AG10803 (cell line): ENCODE results near the gene OLIG2.

Experiments used
- DNase-seq: peaks from one replicate; pipeline ENCODE4 v3.0.0; 2010; ENCODE audit warnings: low read depth
- H3K4me3 ChIP-seq: 2 replicates; pipeline ENCODE4 v1.5.1; 2011; ENCODE audit warnings: mild to moderate bottlenecking, low read length, control low read depth
- CTCF ChIP-seq: conservative IDR thresholded peaks from 2 replicates; pipeline ENCODE4 v1.5.1; 2011; ENCODE audit warnings: mild to moderate bottlenecking, low read length, control low read depth, inconsistent platforms

The OLIG2 gene

DNA sequence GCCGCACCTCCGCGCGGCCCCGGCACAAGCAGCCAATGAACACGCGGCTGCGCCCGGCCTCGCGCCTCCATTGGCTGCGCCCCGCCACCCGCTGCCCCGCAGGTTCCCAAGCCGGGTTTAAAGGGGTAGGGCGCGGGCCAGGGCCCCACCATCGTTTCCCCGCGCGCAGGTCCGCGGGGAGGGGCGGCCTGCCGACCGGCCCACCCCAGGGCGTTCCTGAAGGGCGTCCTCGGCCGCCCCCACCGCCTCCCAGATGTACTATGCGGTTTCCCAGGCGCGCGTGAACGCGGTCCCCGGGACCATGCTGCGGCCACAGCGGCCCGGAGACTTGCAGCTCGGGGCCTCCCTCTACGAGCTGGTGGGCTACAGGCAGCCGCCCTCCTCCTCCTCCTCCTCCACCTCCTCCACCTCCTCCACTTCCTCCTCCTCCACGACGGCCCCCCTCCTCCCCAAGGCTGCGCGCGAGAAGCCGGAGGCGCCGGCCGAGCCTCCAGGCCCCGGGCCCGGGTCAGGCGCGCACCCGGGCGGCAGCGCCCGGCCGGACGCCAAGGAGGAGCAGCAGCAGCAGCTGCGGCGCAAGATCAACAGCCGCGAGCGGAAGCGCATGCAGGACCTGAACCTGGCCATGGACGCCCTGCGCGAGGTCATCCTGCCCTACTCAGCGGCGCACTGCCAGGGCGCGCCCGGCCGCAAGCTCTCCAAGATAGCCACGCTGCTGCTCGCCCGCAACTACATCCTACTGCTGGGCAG lies 44.4 kb downstream of the OLIG2 start, which contains the start of gene OLIG1:
Gene OLIG1 (plus strand): TSS at position 148 of the 750 bp plus-strand sequence. CDS start 106 bp downstream, at position 254.
- H3K4me3 ChIP-seq: no peak within 1 kb of the TSS
- peak; percentile 7 for DNase-seq
- TF ChIP-seq CTCF: no peak

DNA sequence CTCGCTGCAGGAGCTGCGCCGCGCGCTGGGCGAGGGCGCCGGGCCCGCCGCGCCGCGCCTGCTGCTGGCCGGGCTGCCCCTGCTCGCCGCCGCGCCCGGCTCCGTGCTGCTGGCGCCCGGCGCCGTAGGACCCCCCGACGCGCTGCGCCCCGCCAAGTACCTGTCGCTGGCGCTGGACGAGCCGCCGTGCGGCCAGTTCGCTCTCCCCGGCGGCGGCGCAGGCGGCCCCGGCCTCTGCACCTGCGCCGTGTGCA lies 44.9 kb downstream of the OLIG2 start:
- DNase-seq: no peak
- TF ChIP-seq CTCF: no peak
- no peak overlapping the region for H3K4me3 ChIP-seq

- DNase-seq: no peak
- no peak overlapping the region for H3K4me3 ChIP-seq
- TF ChIP-seq CTCF: no peak
Observed at GRCh38 chr21:33070998-33071769, 45.4 kb downstream of the OLIG2 start.

- peak overlapping the region; percentile 29 for H3K4me3 ChIP-seq
- peak; percentile 3 for DNase-seq
- TF ChIP-seq CTCF: no peak
Observed at GRCh38 chr21:33071770-33072306, 46.1 kb downstream of the OLIG2 start.

GRCh38 chr21:33073636-33074035 lies 47.9 kb downstream of the OLIG2 start:
- TF ChIP-seq CTCF: no peak
- no peak for DNase-seq
- no peak overlapping the region for H3K4me3 ChIP-seq

DNA sequence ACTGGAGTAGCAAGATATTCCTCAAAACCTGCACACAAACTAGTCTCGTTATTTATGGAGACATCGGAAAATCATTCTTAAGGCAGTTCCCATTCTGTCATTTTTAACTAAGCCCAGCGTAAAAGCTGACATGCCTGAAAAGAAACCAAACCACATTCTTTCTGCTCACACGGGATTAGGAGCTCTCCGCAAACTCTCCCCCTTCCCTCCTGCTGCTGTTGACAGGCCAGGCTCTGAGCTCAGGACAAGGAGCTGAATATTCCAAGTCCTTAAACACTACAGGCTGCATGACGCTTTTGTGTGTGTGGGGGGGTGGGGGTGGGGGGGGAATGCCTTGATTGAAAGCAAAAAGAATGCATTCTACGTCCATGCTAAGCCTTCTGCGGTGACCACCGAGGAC lies 49.4 kb downstream of the OLIG2 start:
- H3K4me3 ChIP-seq: no peak overlapping the region
- no peak for TF ChIP-seq CTCF
- peak; percentile 13 for DNase-seq
